ENCODE data around the gene KIF3A.

GRCh38 chr5:132679717-132680380, 57.5 kb downstream of the KIF3A start:
- TF ChIP-seq, protein P1, sequence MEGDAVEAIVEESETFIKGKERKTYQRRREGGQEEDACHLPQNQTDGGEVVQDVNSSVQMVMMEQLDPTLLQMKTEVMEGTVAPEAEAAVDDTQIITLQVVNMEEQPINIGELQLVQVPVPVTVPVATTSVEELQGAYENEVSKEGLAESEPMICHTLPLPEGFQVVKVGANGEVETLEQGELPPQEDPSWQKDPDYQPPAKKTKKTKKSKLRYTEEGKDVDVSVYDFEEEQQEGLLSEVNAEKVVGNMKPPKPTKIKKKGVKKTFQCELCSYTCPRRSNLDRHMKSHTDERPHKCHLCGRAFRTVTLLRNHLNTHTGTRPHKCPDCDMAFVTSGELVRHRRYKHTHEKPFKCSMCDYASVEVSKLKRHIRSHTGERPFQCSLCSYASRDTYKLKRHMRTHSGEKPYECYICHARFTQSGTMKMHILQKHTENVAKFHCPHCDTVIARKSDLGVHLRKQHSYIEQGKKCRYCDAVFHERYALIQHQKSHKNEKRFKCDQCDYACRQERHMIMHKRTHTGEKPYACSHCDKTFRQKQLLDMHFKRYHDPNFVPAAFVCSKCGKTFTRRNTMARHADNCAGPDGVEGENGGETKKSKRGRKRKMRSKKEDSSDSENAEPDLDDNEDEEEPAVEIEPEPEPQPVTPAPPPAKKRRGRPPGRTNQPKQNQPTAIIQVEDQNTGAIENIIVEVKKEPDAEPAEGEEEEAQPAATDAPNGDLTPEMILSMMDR (IDR thresholded peaks at IDR 0.05; ENCODE audit: poor library complexity, severe bottlenecking) = no peak
- no peak for TF ChIP-seq EZH2 (IDR thresholded peaks at IDR 0.05; ENCODE audit: borderline replicate concordance, insufficient read depth, low read length, poor library complexity, severe bottlenecking)
- TF ChIP-seq POLR2AphosphoS5 (IDR thresholded peaks at IDR 0.05) = no peak
- no peak for TF ChIP-seq MXI1 (conservative IDR thresholded peaks at IDR 0.05; ENCODE audit: poor library complexity, severe bottlenecking)

Measured in neural cell (in vitro differentiated cells).